ENCODE results near the gene LIPN. TPM values are rescaled to one million over a fixed set of nuclear protein-coding genes. Genes with fewer than 3 reads are reported as not detected.

Gene LIPN
- total RNA-seq, 2 experiments from 2014 or later, result not detected

GRCh38 chr10:88826388-88826787, 66.6 kb downstream of the LIPN start:
- Histone ChIP-seq H3K4me1 (ENCODE audit: insufficient read depth, low read length, poor library complexity, severe bottlenecking) (no peaks in the 10 kb centered on the region), H3K4me3 (ENCODE audit: low read depth, low read length, poor library complexity, severe bottlenecking) (no peak overlapping the region), H3K4me2 (ENCODE audit: low read length) (no peak overlapping the region), H3K36me3 (ENCODE audit: insufficient read depth, low read length) (no peaks in the 10 kb centered on the region), H4K20me1 (ENCODE audit: insufficient read depth, low read length) (no peaks in the 10 kb centered on the region), H3K79me2 (ENCODE audit: insufficient read depth, low read depth, low read length) (no peaks in the 10 kb centered on the region), H3K9me3 (ENCODE audit: low read length) (no peaks in the 10 kb centered on the region), H3K9me2 (ENCODE audit: insufficient read depth, low read length) (no peaks in the 10 kb centered on the region), H3K27ac (ENCODE audit: low read depth, low read length, poor library complexity, severe bottlenecking) (no peak overlapping the region), H2AFZ (ENCODE audit: low read length) (no peak overlapping the region)
- POLR2A ChIA-PET, result interaction anchor here (1.1 kb wide), 1 partner anchor 21 kb away, joined by 4 read pairs; no protein-coding TSS in a partner anchor
- TF ChIP-seq EZH2phosphoT487 (IDR thresholded peaks at IDR 0.05; ENCODE audit: borderline replicate concordance, low read depth, low read length), result no peak
- TF ChIP-seq, protein P1, sequence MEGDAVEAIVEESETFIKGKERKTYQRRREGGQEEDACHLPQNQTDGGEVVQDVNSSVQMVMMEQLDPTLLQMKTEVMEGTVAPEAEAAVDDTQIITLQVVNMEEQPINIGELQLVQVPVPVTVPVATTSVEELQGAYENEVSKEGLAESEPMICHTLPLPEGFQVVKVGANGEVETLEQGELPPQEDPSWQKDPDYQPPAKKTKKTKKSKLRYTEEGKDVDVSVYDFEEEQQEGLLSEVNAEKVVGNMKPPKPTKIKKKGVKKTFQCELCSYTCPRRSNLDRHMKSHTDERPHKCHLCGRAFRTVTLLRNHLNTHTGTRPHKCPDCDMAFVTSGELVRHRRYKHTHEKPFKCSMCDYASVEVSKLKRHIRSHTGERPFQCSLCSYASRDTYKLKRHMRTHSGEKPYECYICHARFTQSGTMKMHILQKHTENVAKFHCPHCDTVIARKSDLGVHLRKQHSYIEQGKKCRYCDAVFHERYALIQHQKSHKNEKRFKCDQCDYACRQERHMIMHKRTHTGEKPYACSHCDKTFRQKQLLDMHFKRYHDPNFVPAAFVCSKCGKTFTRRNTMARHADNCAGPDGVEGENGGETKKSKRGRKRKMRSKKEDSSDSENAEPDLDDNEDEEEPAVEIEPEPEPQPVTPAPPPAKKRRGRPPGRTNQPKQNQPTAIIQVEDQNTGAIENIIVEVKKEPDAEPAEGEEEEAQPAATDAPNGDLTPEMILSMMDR (conservative IDR thresholded peaks at IDR 0.05; ENCODE audit: low read length), result no peak
- BruUV-seq (replicated peaks), result no TSS peak
- DNase-seq (ENCODE audit: low spot score), result no peak
- intact Hi-C loops (cut with micrococcal nuclease; ENCODE audit: unreplicated experiment), result no loop called here
- CTCF ChIA-PET (ENCODE audit: unreplicated experiment), result no interaction called here

DNA sequence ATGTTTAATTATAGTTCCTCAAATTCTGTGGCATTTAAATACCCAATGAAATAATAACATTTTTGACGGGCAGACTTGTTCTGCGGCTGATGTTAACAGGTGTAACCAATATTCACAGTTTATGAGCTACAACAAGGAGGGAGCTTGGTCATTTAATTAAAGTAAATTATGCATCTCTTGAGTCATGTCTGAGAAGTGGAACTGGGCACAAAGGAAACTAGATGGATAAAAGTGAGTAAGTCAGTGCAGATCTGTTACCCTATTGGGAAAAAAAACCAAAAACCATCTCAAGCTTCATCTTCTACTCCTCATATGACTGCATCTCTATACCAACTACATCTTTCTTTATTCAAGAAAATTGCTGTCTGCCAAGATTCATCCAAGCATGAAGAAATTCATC, 67.9 kb downstream of the LIPN start:
- Histone ChIP-seq H3K9me3 (ENCODE audit: low read length) (no peaks in the 10 kb centered on the region), H3K9me2 (ENCODE audit: insufficient read depth, low read length) (no peaks in the 10 kb centered on the region), H3K4me2 (ENCODE audit: low read length) (no peak overlapping the region), H3K4me3 (ENCODE audit: low read depth, low read length, poor library complexity, severe bottlenecking) (no peak overlapping the region), H3K27ac (ENCODE audit: low read depth, low read length, poor library complexity, severe bottlenecking) (no peak overlapping the region), H2AFZ (ENCODE audit: low read length) (no peak overlapping the region), H4K20me1 (ENCODE audit: insufficient read depth, low read length) (no peaks in the 10 kb centered on the region), H3K36me3 (ENCODE audit: insufficient read depth, low read length) (no peaks in the 10 kb centered on the region), H3K79me2 (ENCODE audit: insufficient read depth, low read depth, low read length) (no peaks in the 10 kb centered on the region), H3K4me1 (ENCODE audit: insufficient read depth, low read length, poor library complexity, severe bottlenecking) (peaks cover 4% of the 10 kb centered on the region)
- no peak for DNase-seq (ENCODE audit: low spot score)
- ChIA-PET CTCF (ENCODE audit: unreplicated experiment) (interaction anchor here (0.5 kb wide), 1 partner anchor 202 kb away, joined by 3 read pairs; no protein-coding TSS in a partner anchor), POLR2A (interaction anchor here (0.5 to 0.6 kb wide), 2 partner anchors 19 to 136 kb away, joined by 3 to 4 read pairs; no protein-coding TSS in a partner anchor)
- TF ChIP-seq EZH2phosphoT487 (IDR thresholded peaks at IDR 0.05; ENCODE audit: borderline replicate concordance, low read depth, low read length), result no peak
- TF ChIP-seq, protein P1 (conservative IDR thresholded peaks at IDR 0.05; ENCODE audit: low read length), result no peak
- BruUV-seq (replicated peaks), result no TSS peak
- intact Hi-C loops (cut with micrococcal nuclease; ENCODE audit: unreplicated experiment), result no loop called here

- DNase-seq (ENCODE audit: low spot score), result no peak
- H4K20me1 ChIP-seq (ENCODE audit: insufficient read depth, low read length), result no peaks in the 10 kb centered on the region
- H3K4me1 ChIP-seq (ENCODE audit: insufficient read depth, low read length, poor library complexity, severe bottlenecking), result peaks cover 5% of the 10 kb centered on the region
- no peak overlapping the region for H3K4me2 ChIP-seq (ENCODE audit: low read length)
- no peak overlapping the region for H3K4me3 ChIP-seq (ENCODE audit: low read depth, low read length, poor library complexity, severe bottlenecking)
- ChIA-PET POLR2A (interaction anchor here (0.6 kb wide), 1 partner anchor 135 kb away, joined by 4 read pairs; no protein-coding TSS in a partner anchor), CTCF (ENCODE audit: unreplicated experiment) (no interaction called here)
- H3K9me2 ChIP-seq (ENCODE audit: insufficient read depth, low read length), result no peaks in the 10 kb centered on the region
- H3K36me3 ChIP-seq (ENCODE audit: insufficient read depth, low read length), result no peaks in the 10 kb centered on the region
- intact Hi-C loops (cut with micrococcal nuclease; ENCODE audit: unreplicated experiment), result no loop called here
- BruUV-seq (replicated peaks), result no TSS peak
- TF ChIP-seq EZH2phosphoT487 (IDR thresholded peaks at IDR 0.05; ENCODE audit: borderline replicate concordance, low read depth, low read length), result no peak
- TF ChIP-seq, protein P1 (conservative IDR thresholded peaks at IDR 0.05; ENCODE audit: low read length), result no peak
- no peak overlapping the region for H3K27ac ChIP-seq (ENCODE audit: low read depth, low read length, poor library complexity, severe bottlenecking)
- H2AFZ ChIP-seq (ENCODE audit: low read length), result no peak overlapping the region
- no peaks in the 10 kb centered on the region for H3K9me3 ChIP-seq (ENCODE audit: low read length)
- no peaks in the 10 kb centered on the region for H3K79me2 ChIP-seq (ENCODE audit: insufficient read depth, low read depth, low read length)
Measured at GRCh38 chr10:88828310-88828709, 68.5 kb downstream of the LIPN start.
